Measurements from ENCODE around the gene KIF1B. TPM values are rescaled to one million over a fixed set of nuclear protein-coding genes. Genes with fewer than 3 reads are reported as not detected.

The KIF1B gene
- total RNA-seq, 2 donors from 2014 or later: 39.7 to 47.4 TPM

- Histone ChIP-seq H3K27me3 (no peaks in the 10 kb centered on the region), H3K36me3 (no peaks in the 10 kb centered on the region), H3K4me3 (no peak overlapping the region), H3K9ac (ENCODE audit: low read depth in 2 of 2, low read length in 2 of 2) (no peak overlapping the region), H3K9me3 (no peaks in the 10 kb centered on the region), H3K4me1 (peaks cover 4% of the 10 kb centered on the region), H3K27ac (no peak overlapping the region)
- intact Hi-C loops (cut with DNase I): loop anchor here (1.0 kb wide), 1 partner anchor 51 kb away; no protein-coding TSS in a partner anchor
- TF ChIP-seq, protein P1, sequence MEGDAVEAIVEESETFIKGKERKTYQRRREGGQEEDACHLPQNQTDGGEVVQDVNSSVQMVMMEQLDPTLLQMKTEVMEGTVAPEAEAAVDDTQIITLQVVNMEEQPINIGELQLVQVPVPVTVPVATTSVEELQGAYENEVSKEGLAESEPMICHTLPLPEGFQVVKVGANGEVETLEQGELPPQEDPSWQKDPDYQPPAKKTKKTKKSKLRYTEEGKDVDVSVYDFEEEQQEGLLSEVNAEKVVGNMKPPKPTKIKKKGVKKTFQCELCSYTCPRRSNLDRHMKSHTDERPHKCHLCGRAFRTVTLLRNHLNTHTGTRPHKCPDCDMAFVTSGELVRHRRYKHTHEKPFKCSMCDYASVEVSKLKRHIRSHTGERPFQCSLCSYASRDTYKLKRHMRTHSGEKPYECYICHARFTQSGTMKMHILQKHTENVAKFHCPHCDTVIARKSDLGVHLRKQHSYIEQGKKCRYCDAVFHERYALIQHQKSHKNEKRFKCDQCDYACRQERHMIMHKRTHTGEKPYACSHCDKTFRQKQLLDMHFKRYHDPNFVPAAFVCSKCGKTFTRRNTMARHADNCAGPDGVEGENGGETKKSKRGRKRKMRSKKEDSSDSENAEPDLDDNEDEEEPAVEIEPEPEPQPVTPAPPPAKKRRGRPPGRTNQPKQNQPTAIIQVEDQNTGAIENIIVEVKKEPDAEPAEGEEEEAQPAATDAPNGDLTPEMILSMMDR (IDR thresholded peaks at IDR 0.05): no peak
- no peak for DNase-seq
These were observed 218.6 kb downstream of the KIF1B start for GRCh38 chr1:10428984-10429383.

DNA sequence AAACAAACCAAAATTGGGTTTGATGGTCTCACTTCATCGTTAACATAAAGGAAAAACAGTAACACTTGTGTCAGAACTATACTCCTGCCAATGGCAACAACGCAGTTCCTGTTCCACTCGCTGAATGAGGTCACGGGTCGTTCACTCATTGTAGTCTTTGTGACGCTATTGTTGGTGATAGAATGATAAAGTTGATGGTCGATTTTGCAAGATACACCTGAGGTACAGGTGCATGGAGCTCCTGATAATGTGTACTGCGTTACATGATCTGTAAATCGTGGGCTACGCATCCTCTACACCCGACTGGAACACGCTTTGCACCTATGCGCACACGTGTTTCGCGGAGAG, 219.5 kb downstream of the KIF1B start:
- peak overlapping the region; percentile 72 for H3K4me3 ChIP-seq
- peak overlapping the region; percentile 81 to 85 for H3K9ac ChIP-seq (ENCODE audit: low read depth in 2 of 2, low read length in 2 of 2)
- DNase-seq: peak; percentile 30

GRCh38 chr1:10430216-10431069, 220.1 kb downstream of the KIF1B start, which contains the start of gene CENPS:
Gene CENPS, plus strand, starts transcription at chr1:10430433. Its CDS starts 85 bp downstream, at chr1:10430518.
- peak within 1 kb of the TSS; percentile 85 for H3K9ac ChIP-seq (ENCODE audit: low read depth in 2 of 2, low read length in 2 of 2)
- DNase-seq: peak; percentile 92
- no peaks in the 10 kb centered on the region for H3K27me3 ChIP-seq
- TF ChIP-seq, protein P1 (IDR thresholded peaks at IDR 0.05): peak; percentile 95
- H3K4me1 ChIP-seq: peaks cover 4% of the 10 kb centered on the region
- no peaks in the 10 kb centered on the region for H3K9me3 ChIP-seq
- H3K4me3 ChIP-seq: peak within 1 kb of the TSS; percentile 72
- intact Hi-C loops (cut with DNase I): loop anchor here (2.0 to 5.0 kb wide), 2 partner anchors 47 to 64 kb away; no protein-coding TSS in a partner anchor
- peak within 1 kb of the TSS; percentile 21 for H3K27ac ChIP-seq
- H3K36me3 ChIP-seq: no peaks in the 10 kb centered on the region

More for the DNA sequence above, 219.5 kb downstream of the KIF1B start:
- Histone ChIP-seq H3K4me1 (peaks cover 4% of the 10 kb centered on the region), H3K27me3 (no peaks in the 10 kb centered on the region), H3K27ac (peak overlapping the region; percentile 21), H3K36me3 (no peaks in the 10 kb centered on the region), H3K9me3 (no peaks in the 10 kb centered on the region)
- TF ChIP-seq, protein P1 (IDR thresholded peaks at IDR 0.05): no peak
- intact Hi-C loops (cut with DNase I): loop anchor here (2.0 to 5.0 kb wide), 2 partner anchors 47 to 65 kb away; no protein-coding TSS in a partner anchor

Small RNA genes lying within 50 kb of the gene (microRNA-seq; reads per million reads assigned to microRNA genes)
- gene MIR1273D: not detected

Other genes starting within 250 kb of the KIF1B start
- 1 to 10 TPM in 1 of 2 donors, under 1 TPM in 1; 0.56 to 1.6 TPM for gene RBP7, start 213.3 kb upstream of the KIF1B start, total RNA-seq
- gene UBE4B, start 177.6 kb upstream of the KIF1B start, total RNA-seq: 10 to 100 TPM; 34.6 to 40.9 TPM
- 100 to 1,000 TPM; 115 to 124 TPM for gene PGD, start 188.5 kb downstream of the KIF1B start, total RNA-seq
- 10 to 100 TPM; 13.2 to 26.6 TPM for gene CENPS, start 219.9 kb downstream of the KIF1B start, total RNA-seq
- under 1 TPM in 1 of 2 donors, not detected in 1; 0.44 TPM for gene CORT, start 239.5 kb downstream of the KIF1B start, total RNA-seq